PC-9 (cell line): ENCODE measurements around the gene SAFB2.

Experiments
- CTCF ChIP-seq: fragments of 200-600 bp; sonication (generic); conservative IDR thresholded peaks from 2 replicates; pipeline ENCODE4 v1.6.1; 2017; ENCODE audit warnings: mixed run types, antibody characterized with exemption, mild to moderate bottlenecking, moderate library complexity
- EZH2 ChIP-seq: fragments of 200-600 bp; sonication (generic); IDR thresholded peaks from 2 replicates; pipeline ENCODE4 v1.8.0; 2017; ENCODE audit warnings: antibody characterized with exemption, low read depth

GRCh38 chr19:5605362-5605761, 17.2 kb downstream of the SAFB2 start:
- no peak for TF ChIP-seq CTCF
- TF ChIP-seq EZH2: no peak
